ENCODE results near the gene METTL6.
"Not testable (repeated sequence)": the region's sequence is repeated elsewhere in the genome, so short reads cannot be mapped to it uniquely, and the experiment has no call there.

Gene METTL6

DNA sequence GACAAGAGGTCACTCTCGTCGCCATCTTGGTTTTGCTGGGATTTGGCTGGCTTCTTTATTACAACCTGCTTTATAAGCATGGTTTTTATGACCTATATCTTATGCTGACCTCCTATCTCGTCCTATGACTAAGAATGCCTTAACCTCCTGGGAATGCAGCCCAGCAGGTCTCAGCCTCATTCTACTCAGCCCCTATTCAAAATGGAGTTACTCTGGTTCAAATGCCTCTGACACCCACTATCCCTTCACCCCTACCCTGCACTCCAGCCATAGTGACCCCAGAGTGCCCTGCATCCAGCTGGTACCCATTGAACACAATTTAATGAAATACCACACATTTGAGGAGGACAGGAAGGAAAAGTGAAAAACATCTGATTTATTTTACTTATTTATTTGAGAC lies 23.4 kb downstream of the METTL6 start:
- intact Hi-C loops (cut with DNase I; ENCODE audit: low total_unique reads) = no loop called here
- no peak overlapping the region for H3K27ac ChIP-seq
- TF ChIP-seq, protein P1, sequence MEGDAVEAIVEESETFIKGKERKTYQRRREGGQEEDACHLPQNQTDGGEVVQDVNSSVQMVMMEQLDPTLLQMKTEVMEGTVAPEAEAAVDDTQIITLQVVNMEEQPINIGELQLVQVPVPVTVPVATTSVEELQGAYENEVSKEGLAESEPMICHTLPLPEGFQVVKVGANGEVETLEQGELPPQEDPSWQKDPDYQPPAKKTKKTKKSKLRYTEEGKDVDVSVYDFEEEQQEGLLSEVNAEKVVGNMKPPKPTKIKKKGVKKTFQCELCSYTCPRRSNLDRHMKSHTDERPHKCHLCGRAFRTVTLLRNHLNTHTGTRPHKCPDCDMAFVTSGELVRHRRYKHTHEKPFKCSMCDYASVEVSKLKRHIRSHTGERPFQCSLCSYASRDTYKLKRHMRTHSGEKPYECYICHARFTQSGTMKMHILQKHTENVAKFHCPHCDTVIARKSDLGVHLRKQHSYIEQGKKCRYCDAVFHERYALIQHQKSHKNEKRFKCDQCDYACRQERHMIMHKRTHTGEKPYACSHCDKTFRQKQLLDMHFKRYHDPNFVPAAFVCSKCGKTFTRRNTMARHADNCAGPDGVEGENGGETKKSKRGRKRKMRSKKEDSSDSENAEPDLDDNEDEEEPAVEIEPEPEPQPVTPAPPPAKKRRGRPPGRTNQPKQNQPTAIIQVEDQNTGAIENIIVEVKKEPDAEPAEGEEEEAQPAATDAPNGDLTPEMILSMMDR (IDR thresholded peaks at IDR 0.05) = no peak
- H3K4me1 ChIP-seq = no peaks in the 10 kb centered on the region
- H3K4me3 ChIP-seq = no peak overlapping the region
- H3K27me3 ChIP-seq = no peaks in the 10 kb centered on the region
- no peak for DNase-seq
- peaks cover 0 to 8% (median 0%) of the 10 kb centered on the region in 3 donors for H3K36me3 ChIP-seq
- H3K9me3 ChIP-seq = no peaks in the 10 kb centered on the region

DNA sequence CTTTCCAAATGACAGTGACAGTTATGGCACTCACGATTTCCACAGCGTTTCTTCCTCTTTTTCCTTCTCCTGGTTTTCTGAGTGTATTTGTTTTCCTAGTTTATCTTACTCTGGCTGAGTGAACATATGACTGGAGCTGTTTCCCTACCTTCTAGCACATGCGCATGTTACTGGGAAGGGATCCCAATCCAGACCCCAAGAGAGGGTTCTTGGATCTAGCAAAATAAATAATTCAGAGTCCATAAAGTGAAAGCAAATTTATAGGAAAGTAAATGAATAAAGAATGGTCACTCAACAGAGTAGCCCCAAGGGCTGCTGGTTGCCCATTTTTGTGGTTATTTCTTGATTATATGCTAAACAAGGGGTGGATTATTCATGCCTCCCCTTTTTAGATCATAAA lies 23.8 kb downstream of the METTL6 start:
- Histone ChIP-seq H3K9me3 (no peaks in the 10 kb centered on the region), H3K27me3 (no peaks in the 10 kb centered on the region), H3K36me3 (peaks cover 0 to 3% (median 0%) of the 10 kb centered on the region in 3 donors), H3K27ac (no peak overlapping the region), H3K4me1 (no peaks in the 10 kb centered on the region), H3K4me3 (no peak overlapping the region)
- TF ChIP-seq, protein P1 (IDR thresholded peaks at IDR 0.05) = no peak
- DNase-seq = no peak
- intact Hi-C loops (cut with DNase I; ENCODE audit: low total_unique reads) = no loop called here

DNA sequence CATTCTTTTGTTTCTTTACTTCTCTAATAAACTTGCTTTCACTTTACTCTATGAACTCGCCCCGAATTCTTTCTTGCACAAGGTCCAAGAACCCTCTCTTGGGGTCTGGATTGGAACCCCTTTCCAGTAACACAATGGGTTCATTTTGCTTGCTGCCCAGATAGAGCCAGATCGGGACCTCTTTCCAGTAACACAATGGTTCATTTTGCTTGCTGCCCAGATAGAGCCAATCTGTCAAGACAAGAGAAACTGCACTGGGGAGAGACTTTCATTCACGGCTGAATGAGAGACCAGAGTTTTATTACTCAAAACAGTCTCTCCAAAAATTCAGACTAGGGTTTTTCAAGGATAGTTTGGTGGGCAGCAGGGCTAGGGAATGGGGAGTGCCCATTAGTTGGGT lies 25.4 kb downstream of the METTL6 start:
- H3K36me3 ChIP-seq = peaks cover 0 to 10% (median 4%) of the 10 kb centered on the region in 3 donors
- intact Hi-C loops (cut with DNase I; ENCODE audit: low total_unique reads) = no loop called here
- no peaks in the 10 kb centered on the region for H3K4me1 ChIP-seq
- no peaks in the 10 kb centered on the region for H3K9me3 ChIP-seq
- no peaks in the 10 kb centered on the region for H3K27me3 ChIP-seq
- no peak for DNase-seq
- TF ChIP-seq, protein P1 (IDR thresholded peaks at IDR 0.05) = no peak
- H3K4me3 ChIP-seq = no peak overlapping the region
- no peak overlapping the region for H3K27ac ChIP-seq

DNA sequence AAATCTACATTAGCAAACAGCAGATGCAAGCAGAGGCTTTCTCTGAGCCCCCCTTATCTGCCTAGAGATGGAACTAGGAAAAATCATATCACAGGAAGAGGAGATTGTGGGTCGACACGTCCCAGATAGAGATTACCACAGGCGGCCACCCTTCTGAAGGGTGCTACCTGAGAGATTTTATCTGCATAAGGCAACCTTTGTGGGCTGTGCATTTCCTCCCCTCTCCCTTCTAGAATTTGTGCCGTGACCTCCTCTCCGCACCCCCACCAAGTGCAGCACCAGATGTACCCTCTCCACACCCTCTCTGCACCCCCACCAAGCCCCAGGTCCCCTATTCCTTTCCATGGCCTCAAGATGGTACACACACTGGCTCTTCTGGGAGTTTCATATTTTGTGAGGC lies 27.4 kb downstream of the METTL6 start:
- intact Hi-C loops (cut with DNase I; ENCODE audit: low total_unique reads) = no loop called here
- peaks cover 0 to 14% (median 7%) of the 10 kb centered on the region in 3 donors for H3K36me3 ChIP-seq

DNA sequence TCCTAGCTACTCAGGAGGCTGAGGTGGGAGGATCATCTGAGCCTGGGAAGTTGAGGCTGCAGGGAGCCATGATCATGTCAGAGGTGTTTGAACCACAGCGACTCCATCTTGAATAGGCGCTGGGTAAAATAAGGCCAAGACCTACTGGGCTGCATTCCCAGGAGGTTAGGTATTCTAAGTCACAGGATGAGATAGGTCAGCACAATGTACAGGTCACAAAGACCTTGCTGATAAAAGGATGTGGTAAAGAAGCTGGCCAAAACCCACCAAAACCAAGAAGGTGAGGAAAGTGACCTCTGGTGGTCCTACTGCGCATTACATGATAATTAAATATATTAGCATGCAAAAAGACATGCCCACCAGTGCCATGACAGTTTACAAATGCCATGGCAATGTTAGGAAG lies 28.6 kb downstream of the METTL6 start:
- intact Hi-C loops (cut with DNase I; ENCODE audit: low total_unique reads); H3K4me3 ChIP-seq; H3K27me3 ChIP-seq; H3K27ac ChIP-seq; DNase-seq; H3K9me3 ChIP-seq; H3K4me1 ChIP-seq: not testable (repeated sequence)
- peaks cover 0 to 14% (median 7%) of the 10 kb centered on the region in 3 donors for H3K36me3 ChIP-seq

More for the DNA sequence above, 27.4 kb downstream of the METTL6 start:
- no peak overlapping the region for H3K4me3 ChIP-seq
- DNase-seq = no peak
- H3K27me3 ChIP-seq = no peaks in the 10 kb centered on the region
- TF ChIP-seq, protein P1 (IDR thresholded peaks at IDR 0.05) = no peak
- H3K27ac ChIP-seq = no peak overlapping the region
- H3K9me3 ChIP-seq = no peaks in the 10 kb centered on the region
- H3K4me1 ChIP-seq = no peaks in the 10 kb centered on the region

DNA sequence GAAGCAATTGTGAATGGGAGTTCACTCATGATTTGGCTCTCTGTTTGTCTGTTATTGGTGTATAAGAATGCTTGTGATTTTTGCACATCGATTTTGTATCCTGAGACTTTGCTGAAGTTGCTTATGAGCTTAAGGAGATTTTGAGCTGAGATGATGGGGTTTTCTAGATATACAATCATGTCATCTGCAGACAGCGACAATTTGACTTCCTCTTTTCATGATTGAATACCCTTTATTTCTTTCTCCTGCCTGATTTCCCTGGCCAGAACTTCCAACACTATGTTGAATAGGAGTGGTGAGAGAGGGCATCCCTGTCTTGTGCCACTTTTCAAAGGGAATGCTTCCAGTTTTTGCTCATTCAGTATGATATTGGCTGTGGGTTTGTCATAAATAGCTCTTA lies 34.1 kb downstream of the METTL6 start:
- H3K4me3 ChIP-seq; intact Hi-C loops (cut with DNase I; ENCODE audit: low total_unique reads); DNase-seq; H3K4me1 ChIP-seq; H3K27ac ChIP-seq; H3K27me3 ChIP-seq; H3K9me3 ChIP-seq: not testable (repeated sequence)
- H3K36me3 ChIP-seq = peaks cover 0 to 14% (median 7%) of the 10 kb centered on the region in 3 donors

DNA sequence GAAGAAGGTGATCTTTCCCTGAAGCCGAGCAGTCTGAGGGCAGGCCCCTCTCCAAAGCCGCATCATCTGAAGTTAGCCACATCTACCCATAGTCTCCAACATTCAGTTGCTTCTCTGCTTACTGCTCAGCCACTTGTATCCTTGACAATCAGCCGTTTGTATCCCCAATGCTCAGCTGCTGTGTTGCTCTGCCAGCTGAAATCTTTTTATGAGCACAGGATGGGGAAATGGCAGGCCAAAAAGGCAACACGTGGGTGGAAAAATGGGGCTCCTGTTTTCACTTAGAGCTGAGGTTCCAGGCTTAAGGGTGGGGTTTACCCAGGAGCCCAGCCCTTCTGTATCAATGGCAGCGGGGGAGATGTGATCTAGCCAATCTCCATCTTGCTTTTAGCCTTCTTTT lies 36.3 kb downstream of the METTL6 start:
- Histone ChIP-seq H3K36me3 (no peaks in the 10 kb centered on the region), H3K27ac (no peak overlapping the region), H3K9me3 (peaks cover 0 to 10% (median 6%) of the 10 kb centered on the region in 3 donors), H3K4me1 (no peaks in the 10 kb centered on the region), H3K4me3 (no peak overlapping the region), H3K27me3 (no peaks in the 10 kb centered on the region)
- no peak for DNase-seq
- intact Hi-C loops (cut with DNase I; ENCODE audit: low total_unique reads) = no loop called here
- TF ChIP-seq, protein P1 (IDR thresholded peaks at IDR 0.05) = no peak

Measured in tibial artery (tissue), 4 donors.